ENCODE data around the gene ITGAV.

- TF ChIP-seq POLR2A (IDR thresholded peaks at IDR 0.05; ENCODE audit: low read depth, low read length) = no peak
- no peak for TF ChIP-seq POLR2AphosphoS5 (IDR thresholded peaks at IDR 0.05; ENCODE audit: low read depth, low read length)
Measured at GRCh38 chr2:186576614-186577013, 13.2 kb upstream of the ITGAV start.
